AG04450 (cell line): ENCODE results near the gene HM13. TPM values are rescaled to one million over a fixed set of nuclear protein-coding genes. Genes with fewer than 3 reads are reported as not detected.
A peak's percentile ranks its signal among the peaks of the same experiment; 100 is the strongest.
"Not testable (repeated sequence)": the region's sequence is repeated elsewhere in the genome, so short reads cannot be mapped to it uniquely, and the experiment has no call there.

ENCODE experiments used
- CTCF ChIA-PET: fragments of 300-600, 350-600 bp; formaldehyde crosslinking; extraction: SDS; loops from one replicate; lab custom pipeline; 2022; ENCODE audit warnings: antibody characterized with exemption, inconsistent platforms; lab: Charles Lee
- POLR2A ChIA-PET: fragments of 350-600 bp; formaldehyde crosslinking; extraction: SDS; loops from one replicate; lab custom pipeline; 2021; ENCODE audit warnings: antibody characterized with exemption, inconsistent platforms; lab: Yijun Ruan, JAX
- DNase-seq: peaks from one replicate; pipeline ENCODE4 v3.0.0-alpha.2; 2011; ENCODE audit warnings: low read depth, low spot score
- H3K27ac ChIP-seq: one replicate; pipeline ENCODE4 v1.5.1; 2012; ENCODE audit warnings: low read depth, low read length, control low read depth
- H3K27me3 ChIP-seq: one replicate; pipeline ENCODE4 v1.6.0; 2012; ENCODE audit warnings: low read length; ENCODE audit not compliant: control insufficient read depth, insufficient read depth
- H3K4me3 ChIP-seq: 2 replicates; pipeline ENCODE4 v1.5.1; 2011; ENCODE audit warnings: mild to moderate bottlenecking, low read depth, low read length, control low read depth
- H3K9me3 ChIP-seq: 2 replicates; pipeline ENCODE4 v1.5.1; 2012; ENCODE audit warnings: low read length; ENCODE audit not compliant: control insufficient read depth, insufficient read depth
- polyA minus RNA-seq: library from RNA; depleted of rRNA, polyadenylated mRNA; stranded (reverse); fragments of >200 nt; gene quantifications from 2 replicates; pipeline ENCODE4 v1.2.3, GENCODE V29; 2011; rRNA and poly(A)+ RNA removed
- polyA plus RNA-seq: library from polyadenylated mRNA; depleted of rRNA; stranded (reverse); fragments of >200 nt; gene quantifications from 2 replicates; pipeline ENCODE4 v1.2.3, GENCODE V29; 2011; rRNA removed
- TF ChIP-seq, protein P1 (sequence below): IDR thresholded peaks from 2 replicates; pipeline ENCODE4 v1.5.1; 2011; ENCODE audit warnings: low read depth, low read length, control low read depth, inconsistent platforms

The HM13 gene, protein sequence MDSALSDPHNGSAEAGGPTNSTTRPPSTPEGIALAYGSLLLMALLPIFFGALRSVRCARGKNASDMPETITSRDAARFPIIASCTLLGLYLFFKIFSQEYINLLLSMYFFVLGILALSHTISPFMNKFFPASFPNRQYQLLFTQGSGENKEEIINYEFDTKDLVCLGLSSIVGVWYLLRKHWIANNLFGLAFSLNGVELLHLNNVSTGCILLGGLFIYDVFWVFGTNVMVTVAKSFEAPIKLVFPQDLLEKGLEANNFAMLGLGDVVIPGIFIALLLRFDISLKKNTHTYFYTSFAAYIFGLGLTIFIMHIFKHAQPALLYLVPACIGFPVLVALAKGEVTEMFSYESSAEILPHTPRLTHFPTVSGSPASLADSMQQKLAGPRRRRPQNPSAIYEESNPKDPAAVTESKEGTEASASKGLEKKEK
- polyA plus RNA-seq (167 and 203 TPM in 2 replicates), polyA minus RNA-seq (155 and 196 TPM in 2 replicates)

DNA sequence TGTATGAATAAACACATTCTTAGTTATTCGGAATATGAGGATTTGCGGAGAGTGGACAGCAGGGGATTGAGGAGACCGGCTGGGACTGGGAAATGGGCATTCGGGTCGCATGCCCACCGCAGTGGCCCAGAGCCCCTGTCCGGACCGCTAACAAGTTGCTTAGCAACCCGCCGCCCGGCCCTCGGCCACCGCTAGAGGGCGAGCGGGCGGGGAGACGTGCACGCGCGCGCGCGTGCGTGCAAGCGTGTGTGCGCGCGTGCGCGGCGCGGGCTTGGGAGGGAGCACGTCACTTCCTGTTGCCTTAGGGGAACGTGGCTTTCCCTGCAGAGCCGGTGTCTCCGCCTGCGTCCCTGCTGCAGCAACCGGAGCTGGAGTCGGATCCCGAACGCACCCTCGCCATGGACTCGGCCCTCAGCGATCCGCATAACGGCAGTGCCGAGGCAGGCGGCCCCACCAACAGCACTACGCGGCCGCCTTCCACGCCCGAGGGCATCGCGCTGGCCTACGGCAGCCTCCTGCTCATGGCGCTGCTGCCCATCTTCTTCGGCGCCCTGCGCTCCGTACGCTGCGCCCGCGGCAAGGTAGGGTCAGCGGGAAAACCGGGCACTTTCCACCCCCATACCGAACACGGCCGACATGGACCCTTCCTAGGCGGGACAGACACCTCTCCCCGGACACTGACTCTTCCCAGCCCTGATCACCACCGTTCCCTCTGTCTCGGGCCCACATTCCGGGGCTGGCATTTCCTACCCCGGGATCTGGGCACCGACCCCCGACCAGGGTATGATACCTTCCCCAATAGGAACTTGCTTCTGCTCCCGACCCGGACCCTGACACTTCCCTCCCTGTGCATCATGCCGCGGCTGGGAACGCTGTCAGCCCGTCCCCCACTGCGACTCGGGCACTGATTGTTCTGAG lies at the start of gene HM13:
Gene HM13 (plus strand): TSS at position 289 of the 918 bp plus-strand sequence. CDS start 110 bp downstream, at position 399.
- Histone ChIP-seq H3K9me3 (peaks cover 2% of the 10 kb centered on the region; the same call in 1 of the 2 replicates), H3K27ac (peak within 1 kb of the TSS; percentile 75), H3K27me3 (peaks cover 2% of the 10 kb centered on the region), H3K4me3 (peak within 1 kb of the TSS; percentile 99)
- DNase-seq, result peak; percentile 86
- CTCF ChIA-PET, result interaction anchor here (0.5 to 3.0 kb wide), 17 partner anchors 8 to 216 kb away, joined by 3 to 10 read pairs (median 4); no protein-coding TSS in a partner anchor
- POLR2A ChIA-PET, result interaction anchor here (0.6 to 0.7 kb wide), 3 partner anchors 57 to 971 kb away, joined by 3 read pairs; no protein-coding TSS in a partner anchor
- TF ChIP-seq, protein P1, sequence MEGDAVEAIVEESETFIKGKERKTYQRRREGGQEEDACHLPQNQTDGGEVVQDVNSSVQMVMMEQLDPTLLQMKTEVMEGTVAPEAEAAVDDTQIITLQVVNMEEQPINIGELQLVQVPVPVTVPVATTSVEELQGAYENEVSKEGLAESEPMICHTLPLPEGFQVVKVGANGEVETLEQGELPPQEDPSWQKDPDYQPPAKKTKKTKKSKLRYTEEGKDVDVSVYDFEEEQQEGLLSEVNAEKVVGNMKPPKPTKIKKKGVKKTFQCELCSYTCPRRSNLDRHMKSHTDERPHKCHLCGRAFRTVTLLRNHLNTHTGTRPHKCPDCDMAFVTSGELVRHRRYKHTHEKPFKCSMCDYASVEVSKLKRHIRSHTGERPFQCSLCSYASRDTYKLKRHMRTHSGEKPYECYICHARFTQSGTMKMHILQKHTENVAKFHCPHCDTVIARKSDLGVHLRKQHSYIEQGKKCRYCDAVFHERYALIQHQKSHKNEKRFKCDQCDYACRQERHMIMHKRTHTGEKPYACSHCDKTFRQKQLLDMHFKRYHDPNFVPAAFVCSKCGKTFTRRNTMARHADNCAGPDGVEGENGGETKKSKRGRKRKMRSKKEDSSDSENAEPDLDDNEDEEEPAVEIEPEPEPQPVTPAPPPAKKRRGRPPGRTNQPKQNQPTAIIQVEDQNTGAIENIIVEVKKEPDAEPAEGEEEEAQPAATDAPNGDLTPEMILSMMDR, result peak; percentile 79

DNA sequence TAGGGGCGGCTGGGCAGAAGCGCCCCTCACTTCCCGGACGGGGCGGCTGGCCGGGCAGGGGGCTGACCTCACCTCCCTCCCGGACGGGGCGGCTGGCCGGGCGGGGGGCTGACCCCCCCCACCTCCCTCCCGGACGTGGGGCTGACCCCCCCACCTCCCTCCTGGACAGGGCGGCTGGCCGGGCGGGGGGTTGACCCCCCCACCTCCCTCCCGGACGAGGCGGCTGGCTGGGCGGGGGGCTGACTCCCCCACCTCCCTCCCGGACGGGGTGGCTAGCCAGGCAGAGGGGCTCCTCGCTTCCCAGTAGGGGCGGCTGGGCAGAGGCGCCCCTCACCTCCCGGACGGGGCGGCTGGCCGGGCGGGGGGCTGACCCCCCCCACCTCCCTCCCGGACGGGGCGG lies 43.3 kb upstream of the HM13 start:
- H3K27ac ChIP-seq, POLR2A ChIA-PET, H3K4me3 ChIP-seq, H3K9me3 ChIP-seq, CTCF ChIA-PET, DNase-seq: not testable (repeated sequence)
- H3K27me3 ChIP-seq, result peaks cover 20% of the 10 kb centered on the region

DNA sequence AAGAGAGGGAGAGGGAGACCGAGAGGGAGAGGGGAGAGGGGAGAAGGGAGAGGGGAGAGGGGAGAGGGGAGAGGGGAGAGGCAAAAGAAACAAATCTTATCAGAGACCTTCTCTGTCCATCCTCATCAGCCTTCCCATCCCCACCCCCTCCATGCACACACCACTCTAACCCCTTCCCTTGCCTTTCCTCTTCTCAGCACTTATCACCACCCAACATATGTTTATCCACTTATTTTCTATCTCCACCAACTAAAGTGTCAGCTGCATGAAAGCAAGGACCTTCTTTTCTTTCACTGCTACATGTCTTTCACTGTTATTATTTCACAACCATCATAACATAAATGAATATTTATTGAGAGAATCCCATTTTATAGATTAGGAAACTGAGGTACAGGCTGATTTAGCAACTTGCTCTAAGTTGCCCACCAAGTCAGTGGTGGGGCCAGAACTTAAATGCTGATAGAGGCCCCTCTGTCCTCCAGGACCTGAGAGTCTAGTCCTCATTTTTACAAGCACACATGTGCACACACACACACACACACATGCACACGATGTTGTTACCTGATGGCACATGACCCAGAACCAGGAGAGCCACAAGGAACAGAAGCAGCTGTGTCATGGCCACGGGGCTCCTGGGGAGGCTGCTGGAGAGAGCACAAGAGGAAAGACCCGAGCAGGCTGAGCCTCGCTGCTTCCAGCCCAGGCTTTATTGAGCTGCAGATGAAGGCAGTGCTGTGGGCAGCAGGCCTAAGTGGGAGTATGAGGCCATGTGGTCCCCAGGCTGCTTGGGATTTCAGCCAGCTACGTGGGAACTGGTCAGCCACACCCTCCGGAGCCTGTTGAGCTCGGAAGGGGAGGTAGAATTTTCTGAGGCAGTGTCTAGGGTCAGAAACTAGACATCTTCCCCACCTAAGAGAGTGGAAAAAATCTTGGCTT lies 41.6 kb upstream of the HM13 start:
- ChIA-PET POLR2A (no interaction called here), CTCF (interaction anchor here (1.1 to 3.5 kb wide), 2 partner anchors 13 to 30 kb away, joined by 4 to 20 read pairs; no protein-coding TSS in a partner anchor)
- H3K27me3 ChIP-seq, result peaks cover 31% of the 10 kb centered on the region
- no peak overlapping the region for H3K27ac ChIP-seq
- no peak overlapping the region for H3K4me3 ChIP-seq
- DNase-seq, result no peak
- no peaks in the 10 kb centered on the region; the same call in 1 of the 2 replicates for H3K9me3 ChIP-seq
- TF ChIP-seq, protein P1, result no peak

DNA sequence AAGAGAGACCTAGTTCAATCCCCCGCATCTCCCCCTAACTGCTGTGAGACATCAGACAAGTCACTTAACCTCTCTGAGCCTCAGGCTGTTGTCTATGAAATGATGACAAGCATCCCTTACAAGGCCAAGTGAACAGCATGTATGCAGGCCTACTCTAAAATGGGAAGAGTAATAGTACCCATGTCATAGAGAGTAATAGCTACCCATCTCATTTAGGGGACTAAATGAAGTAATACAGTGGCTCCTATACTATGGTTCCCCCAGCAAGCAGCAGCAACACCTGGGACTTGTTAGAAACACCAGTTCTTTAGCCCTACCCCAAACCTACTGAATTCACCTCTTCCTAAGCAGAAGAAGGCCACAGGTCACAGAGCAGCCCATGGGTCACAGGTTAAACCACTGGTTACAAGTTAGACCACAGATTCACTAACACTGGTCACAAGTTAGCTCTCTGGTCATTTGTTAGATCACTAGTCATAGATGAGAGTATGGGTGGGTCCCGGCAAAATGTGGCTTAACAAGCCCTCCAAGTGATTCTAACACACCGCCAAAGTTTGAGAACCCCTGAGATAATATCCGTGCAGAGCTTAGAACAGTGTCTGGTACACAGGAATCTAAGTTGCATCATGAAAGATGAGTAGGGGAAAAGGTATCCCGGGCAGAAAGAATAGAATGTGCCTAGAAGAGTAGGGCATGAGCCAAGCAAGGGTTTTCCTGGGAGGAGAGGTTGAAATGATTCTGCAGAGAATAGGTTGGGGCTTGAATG lies 40.7 kb upstream of the HM13 start:
- ChIA-PET POLR2A (interaction anchor here (0.6 kb wide), 1 partner anchor 18 kb away, joined by 5 read pairs; no protein-coding TSS in a partner anchor), CTCF (interaction anchor here (1.1 to 3.5 kb wide), 2 partner anchors 14 to 29 kb away, joined by 4 to 20 read pairs; no protein-coding TSS in a partner anchor)
- no peak overlapping the region for H3K27ac ChIP-seq
- TF ChIP-seq, protein P1, result no peak
- DNase-seq, result no peak
- peaks cover 31% of the 10 kb centered on the region for H3K27me3 ChIP-seq
- H3K9me3 ChIP-seq, result no peaks in the 10 kb centered on the region; the same call in 1 of the 2 replicates
- H3K4me3 ChIP-seq, result no peak overlapping the region
